A549 (cell line): ENCODE measurements around the gene PRPF40A.

ENCODE experiments used
- BHLHE40 ChIP-seq: IDR thresholded peaks from 2 replicates; pipeline ENCODE4 v1.6.1; 2012; ENCODE audit warnings: low read depth, low read length, inconsistent platforms
- CEBPB ChIP-seq, 2 experiments: fragments of >200 bp in 1 of 2; sonication (Bioruptor Twin) in 1 of 2; formaldehyde crosslinking in 1 of 2; IDR thresholded peaks; 2 replicates each; pipeline ENCODE4 v1.6.1; 2012 to 2016
- CHD2 ChIP-seq: fragments of 150-350 bp; IDR thresholded peaks from 2 replicates; pipeline ENCODE4 v1.6.1; 2014; ENCODE audit warnings: low read length; ENCODE audit not compliant: partially characterized antibody
- CTCF ChIP-seq: fragments of >200 bp; sonication (Bioruptor Twin); formaldehyde crosslinking; IDR thresholded peaks from 3 replicates; pipeline ENCODE4 v1.5.1; 2016
- PBX3 ChIP-seq: IDR thresholded peaks from 2 replicates; pipeline ENCODE4 v1.6.1; 2012
- POLR2A ChIP-seq: IDR thresholded peaks from 2 replicates; pipeline ENCODE4 v1.6.1; 2012; ENCODE audit warnings: mild to moderate bottlenecking, low read length
- REST ChIP-seq: fragments of 200-600 bp; sonication (generic); IDR thresholded peaks from 2 replicates; pipeline ENCODE4 v1.6.1; 2016; ENCODE audit warnings: antibody characterized with exemption, mild to moderate bottlenecking, moderate library complexity
- RFX5 ChIP-seq: fragments of 450-650 bp; IDR thresholded peaks from 2 replicates; pipeline ENCODE4 v1.7.1; 2014; ENCODE audit warnings: antibody characterized with exemption, mild to moderate bottlenecking, moderate library complexity

- no peak for TF ChIP-seq CEBPB (IDR thresholded peaks at IDR 0.05)
- no peak for TF ChIP-seq RFX5
- TF ChIP-seq REST, result no peak
- no peak for TF ChIP-seq POLR2A
- TF ChIP-seq BHLHE40, result no peak
- TF ChIP-seq PBX3, result no peak
- TF ChIP-seq CTCF, result no peak
- TF ChIP-seq CHD2, result no peak
Observed at GRCh38 chr2:152738438-152738837, 21.2 kb upstream of the PRPF40A start.
